GM12872 (cell line): ENCODE measurements around the gene DAB2.

Experiments used
- CTCF ChIP-seq: IDR thresholded peaks from 3 replicates; pipeline ENCODE4 v1.5.1; 2011; ENCODE audit warnings: low read depth, mild to moderate bottlenecking, low read length, moderate library complexity; ENCODE audit not compliant: insufficient read depth

DAB2 gene

GRCh38 chr5:39465843-39466242 is 41.1 kb upstream of the DAB2 start:
- no peak for TF ChIP-seq CTCF

GRCh38 chr5:39465097-39465496 is 40.3 kb upstream of the DAB2 start:
- TF ChIP-seq CTCF = no peak

- TF ChIP-seq CTCF = no peak
These were observed 39.3 kb upstream of the DAB2 start for GRCh38 chr5:39464088-39464487.

- TF ChIP-seq CTCF = no peak
These were observed 37.4 kb upstream of the DAB2 start for GRCh38 chr5:39462211-39462610.

- TF ChIP-seq CTCF = no peak
These were observed 36.4 kb upstream of the DAB2 start for GRCh38 chr5:39461007-39461682.

- no peak for TF ChIP-seq CTCF
These were observed 35.1 kb upstream of the DAB2 start for GRCh38 chr5:39459907-39460306.

GRCh38 chr5:39459071-39459470 is 34.3 kb upstream of the DAB2 start:
- TF ChIP-seq CTCF = no peak
